Measurements from ENCODE around the gene CCL4.

CCL4 gene

DNA sequence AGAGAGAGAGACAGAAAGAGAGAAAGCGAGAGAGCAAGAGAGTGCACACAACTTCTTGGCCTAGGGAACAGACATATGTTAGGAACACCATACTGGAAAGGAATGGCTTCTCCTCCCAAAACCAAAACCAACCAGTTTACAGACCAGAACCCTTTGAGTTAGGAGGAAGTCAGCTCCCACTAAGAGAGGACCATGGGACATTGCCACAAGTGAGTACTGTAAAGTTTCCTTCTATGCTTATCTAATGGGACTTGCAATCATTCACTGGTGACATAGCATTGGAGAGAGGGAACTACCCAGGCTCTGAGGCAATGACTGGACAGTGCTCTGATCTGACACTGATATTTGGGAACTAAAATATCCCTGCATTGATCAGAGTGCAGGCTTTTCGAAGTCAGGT is 40.4 kb downstream of the CCL4 start:
- no peak for DNase-seq (ENCODE audit: low read depth in 3 of 3)

DNA sequence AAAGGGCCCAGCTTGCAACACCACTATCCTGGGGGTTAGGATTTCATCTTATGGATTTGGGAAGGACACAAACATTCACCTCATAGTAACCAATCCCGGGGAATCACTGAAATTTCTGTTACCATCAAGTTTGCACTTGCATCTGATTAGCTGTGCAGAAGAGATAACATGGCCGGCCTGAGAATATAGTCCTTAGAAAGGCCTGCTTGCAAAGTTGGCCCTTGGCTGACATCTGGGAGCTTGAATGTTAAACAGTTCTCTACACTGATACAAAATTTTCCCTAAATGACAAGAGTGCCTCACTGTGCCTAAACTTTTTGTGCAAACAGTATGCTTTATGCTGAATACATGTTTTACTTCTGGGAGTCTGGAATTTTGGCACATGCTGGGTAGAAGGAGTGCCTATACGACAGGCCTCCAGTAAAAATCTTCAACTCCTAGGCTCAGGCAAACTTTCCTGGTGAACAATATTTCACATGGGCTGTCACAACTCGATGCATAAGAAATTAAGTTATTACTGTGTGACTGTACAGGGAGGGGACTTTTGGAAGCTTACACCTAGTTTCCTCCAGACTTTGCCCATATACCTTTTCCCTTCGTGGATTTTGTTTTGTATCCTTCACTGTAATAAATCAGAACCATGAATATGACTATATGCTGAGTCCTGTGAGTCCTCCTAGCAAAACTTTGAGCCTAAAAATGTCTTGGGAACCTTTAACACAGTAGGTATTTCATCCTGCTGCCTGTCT is 41.5 kb downstream of the CCL4 start:
- DNase-seq (ENCODE audit: low read depth in 3 of 3), result no peak

DNA sequence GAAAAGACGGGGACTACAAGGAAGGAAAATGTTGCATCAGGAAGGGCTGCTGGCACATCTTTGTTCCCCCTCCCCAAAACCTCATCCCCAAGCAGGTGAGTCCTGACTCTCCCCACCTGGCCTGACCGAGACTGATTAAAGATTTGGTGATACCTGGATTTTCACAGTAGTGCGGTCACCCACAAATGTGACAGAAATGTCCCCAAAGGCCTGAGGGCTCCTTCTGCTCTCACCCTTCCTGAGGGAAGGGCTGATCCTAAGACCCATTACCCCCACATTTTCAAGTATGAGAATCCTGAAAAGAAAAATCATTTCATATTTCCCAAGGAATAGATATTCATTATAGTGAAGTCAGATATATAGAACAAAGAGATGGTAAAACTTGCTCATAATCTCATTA is 44.0 kb downstream of the CCL4 start:
- no peak for DNase-seq (ENCODE audit: low read depth in 3 of 3)

DNA sequence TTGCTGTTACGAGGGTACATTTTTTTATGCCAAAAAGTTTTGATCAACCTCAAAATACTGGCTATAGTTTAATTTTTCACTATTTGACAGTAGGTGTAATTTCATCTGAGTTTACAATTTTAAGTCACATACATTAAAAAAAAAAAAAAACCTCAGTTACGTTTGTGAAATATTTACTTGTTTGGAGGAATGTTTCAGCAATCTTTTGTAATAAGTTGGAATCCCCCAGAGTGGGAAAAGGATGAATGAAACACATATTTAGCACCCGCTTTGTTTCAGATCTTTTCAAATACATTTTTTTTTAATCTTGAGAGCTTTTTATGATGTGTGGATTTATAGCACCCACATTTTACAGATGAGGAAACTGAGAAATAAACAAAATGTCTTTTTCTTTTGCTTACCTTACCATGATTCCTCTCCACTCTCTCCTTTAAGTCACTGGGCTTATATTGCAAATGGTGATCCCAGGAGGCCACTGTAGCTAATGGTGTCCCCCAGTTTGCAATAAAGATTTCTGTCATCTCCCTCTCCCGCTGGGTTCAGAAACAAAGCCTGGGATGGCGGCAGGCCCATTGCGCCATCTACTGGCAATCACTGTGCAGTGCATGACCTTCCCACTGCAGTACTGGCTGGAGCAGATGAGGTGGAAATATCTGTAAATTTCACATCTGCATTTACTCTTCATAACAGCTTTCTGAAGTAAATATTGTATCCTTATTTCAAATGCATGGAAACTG is 45.1 kb downstream of the CCL4 start:
- DNase-seq (ENCODE audit: low read depth in 3 of 3), result peak; percentile 22 to 37 (median 24)

DNA sequence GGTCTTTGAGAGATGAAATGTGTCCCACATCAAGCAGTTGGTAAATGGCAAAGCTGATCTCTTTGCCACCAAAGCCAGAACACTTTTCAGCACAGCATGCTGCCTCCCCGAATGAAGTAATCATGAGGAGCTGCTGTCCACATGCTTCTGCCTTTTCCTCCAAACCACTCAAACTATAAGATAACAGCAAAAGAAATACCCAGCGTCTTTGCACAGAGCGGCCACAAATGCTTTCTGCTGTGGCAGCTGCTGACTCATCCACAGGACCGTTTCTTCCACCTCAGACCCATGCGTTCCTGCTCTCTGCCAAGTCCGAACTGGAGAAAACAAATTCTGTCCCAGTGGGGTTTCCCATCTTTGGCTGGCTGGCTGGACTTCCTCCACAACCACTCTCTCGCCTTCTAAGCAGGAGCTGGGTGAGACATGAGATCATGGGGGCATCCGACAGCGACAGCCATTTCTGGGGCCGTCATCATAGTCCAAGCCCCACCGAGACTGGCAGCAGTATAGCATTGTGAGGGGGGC is 45.7 kb downstream of the CCL4 start:
- no peak for DNase-seq (ENCODE audit: low read depth in 3 of 3)

DNA sequence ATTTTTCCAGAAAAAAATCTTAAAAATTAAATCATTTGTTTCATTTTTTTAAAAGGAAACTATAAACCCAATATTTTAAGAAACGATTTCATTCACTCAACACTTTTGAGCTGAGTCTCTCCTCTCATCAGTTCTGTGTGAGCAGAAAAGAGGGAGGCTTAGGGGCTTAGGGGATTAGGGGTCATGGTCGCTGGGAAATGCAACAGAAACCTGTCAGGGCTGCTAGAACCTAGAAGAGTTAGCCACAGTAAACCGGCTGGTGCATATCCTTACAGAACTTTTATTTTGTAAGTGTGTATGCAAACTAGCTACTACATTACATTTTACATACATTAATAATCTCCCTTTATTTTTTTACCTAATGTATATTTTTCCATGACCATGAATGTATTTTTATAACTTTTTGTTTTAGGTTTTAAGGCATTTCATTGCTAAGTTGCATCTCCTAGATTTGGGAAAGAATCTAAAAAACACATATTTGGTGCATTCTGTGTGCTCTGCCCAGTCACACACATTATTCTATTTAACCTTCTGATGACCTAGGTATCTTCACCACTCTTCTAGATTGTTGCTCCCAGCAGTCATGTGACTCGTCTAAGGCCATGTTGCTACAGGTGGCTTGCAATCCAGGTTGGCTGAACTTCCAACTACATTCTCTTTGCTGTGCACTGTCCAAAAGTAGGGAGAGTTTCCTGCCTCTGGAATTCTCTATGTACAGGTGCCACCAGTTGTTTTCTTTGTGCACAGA is 48.4 kb downstream of the CCL4 start:
- DNase-seq (ENCODE audit: low read depth in 3 of 3), result no peak

DNA sequence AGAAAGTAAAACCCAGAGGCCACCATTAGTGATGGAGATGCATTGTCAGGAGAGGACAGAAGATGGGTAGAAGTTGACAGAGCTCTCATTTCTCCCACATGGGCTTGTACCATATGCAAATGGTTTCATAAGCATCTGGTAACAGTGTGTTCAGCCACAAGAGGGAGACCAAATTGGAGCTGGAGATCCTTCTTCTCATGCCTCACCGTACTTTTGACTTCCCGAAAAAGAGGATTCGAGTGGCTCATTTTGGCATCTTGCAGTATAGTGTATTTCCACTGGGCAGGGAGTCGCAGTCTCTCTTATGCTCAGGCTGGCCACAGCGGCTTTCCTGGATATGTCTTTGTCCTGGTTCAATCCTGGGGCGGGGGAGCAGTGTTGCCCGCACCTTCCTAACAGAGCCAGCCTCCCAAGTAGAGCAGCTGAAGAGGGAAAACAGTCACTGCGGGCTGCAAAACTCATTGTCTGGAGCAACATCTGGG is 49.1 kb downstream of the CCL4 start:
- DNase-seq (ENCODE audit: low read depth in 3 of 3), result no peak

DNA sequence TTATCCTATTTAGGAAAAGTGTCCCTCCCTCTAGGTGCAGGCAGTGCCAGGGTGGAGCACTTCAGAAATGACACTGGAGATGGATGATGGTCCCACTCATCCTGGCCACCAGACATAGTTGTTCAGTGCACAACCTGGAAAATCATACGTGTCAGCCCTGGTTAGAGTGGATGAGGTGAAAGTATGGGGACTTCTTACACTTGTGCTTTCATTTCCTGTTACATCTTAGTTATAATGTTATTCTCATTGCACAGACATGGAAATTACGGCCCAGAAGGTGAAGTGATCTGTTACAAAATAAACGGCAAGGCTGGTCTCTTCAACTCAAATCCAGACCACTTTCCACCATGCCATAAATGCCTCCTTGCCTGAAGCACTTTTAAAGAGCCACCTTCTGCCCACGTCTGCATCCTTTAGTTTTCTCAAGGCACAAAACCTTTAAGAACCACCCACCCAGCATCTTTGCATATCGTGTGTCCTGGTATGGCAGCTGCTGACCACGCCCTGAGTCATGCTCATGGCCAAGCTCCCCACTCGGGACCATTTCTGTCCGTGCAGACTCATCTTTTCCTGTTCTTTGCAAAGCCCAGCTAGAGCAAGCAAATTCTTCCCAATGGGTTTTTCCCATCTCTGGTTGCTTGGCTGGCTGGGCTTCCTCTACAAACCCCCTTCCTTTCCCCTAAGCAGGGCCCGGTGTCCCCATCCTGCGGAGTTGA is 50.4 kb downstream of the CCL4 start:
- no peak for DNase-seq (ENCODE audit: low read depth in 3 of 3)

All from stimulated activated CD4-positive, alpha-beta T cell treated with anti-CD3 and anti-CD28 coated beads, TNF-alpha, amount 100 ng/mL, for 4 hours (primary cell).